Measurements from ENCODE around the gene EPHX1.

Gene EPHX1

GRCh38 chr1:225768662-225769426 lies 41.1 kb upstream of the EPHX1 start:
- TF ChIP-seq TAF1 (IDR thresholded peaks at IDR 0.05; ENCODE audit: borderline replicate concordance, insufficient read depth, low read length): no peak
- TF ChIP-seq REST (IDR thresholded peaks at IDR 0.05; ENCODE audit: insufficient read depth in 1 of 2, low read depth in 2 of 2, low read length in 2 of 2): no peak
- TF ChIP-seq SIN3A (IDR thresholded peaks at IDR 0.05; ENCODE audit: borderline replicate concordance, insufficient read depth, low read length): no peak
- no peak for TF ChIP-seq FOXP2 (optimal IDR thresholded peaks at IDR 0.05; ENCODE audit: borderline replicate concordance, extremely low read depth, extremely low read length, insufficient read depth)
- TF ChIP-seq POLR2AphosphoS5 (IDR thresholded peaks at IDR 0.05; ENCODE audit: low read depth, low read length): no peak

DNA sequence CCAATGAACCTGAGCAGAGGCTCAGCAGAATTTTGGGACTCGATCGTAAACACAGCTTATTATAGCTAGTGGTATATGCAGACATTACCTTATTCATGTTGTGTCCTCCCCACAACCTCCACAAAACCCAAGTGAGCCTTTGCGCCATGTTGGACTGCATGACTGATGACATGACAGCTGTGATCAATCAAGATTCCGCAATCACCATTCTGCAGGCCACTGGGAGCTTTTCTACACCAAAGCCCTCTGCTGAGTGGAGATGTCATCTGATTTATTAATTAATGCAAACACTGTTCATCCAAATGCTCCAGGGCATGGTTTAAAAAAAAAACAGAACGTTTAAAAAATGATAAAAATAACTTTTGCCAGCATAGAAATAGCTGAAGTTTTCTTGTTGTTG lies 40.2 kb upstream of the EPHX1 start:
- TF ChIP-seq POLR2AphosphoS5 (IDR thresholded peaks at IDR 0.05; ENCODE audit: low read depth, low read length) (no peak), REST (IDR thresholded peaks at IDR 0.05; ENCODE audit: insufficient read depth in 1 of 2, low read depth in 2 of 2, low read length in 2 of 2) (no peak), SIN3A (IDR thresholded peaks at IDR 0.05; ENCODE audit: borderline replicate concordance, insufficient read depth, low read length) (no peak), FOXP2 (optimal IDR thresholded peaks at IDR 0.05; ENCODE audit: borderline replicate concordance, extremely low read depth, extremely low read length, insufficient read depth) (no peak), TAF1 (IDR thresholded peaks at IDR 0.05; ENCODE audit: borderline replicate concordance, insufficient read depth, low read length) (no peak)

DNA sequence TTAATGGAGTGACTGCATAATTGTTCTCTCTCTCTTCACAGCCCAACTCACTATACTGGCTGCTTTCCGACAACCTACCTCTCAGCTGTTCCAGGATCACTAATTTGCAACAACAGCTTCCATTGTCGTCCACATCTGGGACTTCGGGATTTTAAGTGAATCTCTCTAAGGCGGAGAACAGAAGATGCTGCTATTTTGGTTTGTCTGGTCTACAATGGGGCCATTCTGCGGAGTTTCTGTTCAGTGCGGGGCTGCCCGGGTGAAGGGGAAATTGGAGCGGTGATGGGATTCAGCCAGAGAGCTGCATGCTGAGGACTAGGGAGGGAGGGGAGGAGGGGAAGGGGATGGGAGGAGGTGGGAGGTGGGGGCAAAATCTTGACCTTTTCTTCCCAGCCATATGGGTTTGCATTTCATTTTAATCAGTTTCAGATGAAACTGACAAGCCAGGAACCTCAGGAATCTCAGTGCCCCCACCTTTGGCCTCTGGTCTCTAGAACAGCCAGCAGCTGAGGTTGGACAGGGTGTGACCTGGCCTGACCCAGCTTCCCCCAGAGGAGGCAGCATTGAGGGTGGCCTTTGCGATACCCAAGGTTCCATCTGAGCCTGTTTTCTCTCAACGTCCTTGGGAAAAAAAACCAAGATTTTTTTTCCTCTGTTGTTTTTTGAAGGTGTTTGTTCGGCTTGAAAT lies 39.2 kb upstream of the EPHX1 start:
- no peak for TF ChIP-seq POLR2AphosphoS5 (IDR thresholded peaks at IDR 0.05; ENCODE audit: low read depth, low read length)
- TF ChIP-seq SIN3A (IDR thresholded peaks at IDR 0.05; ENCODE audit: borderline replicate concordance, insufficient read depth, low read length): no peak
- no peak for TF ChIP-seq REST (IDR thresholded peaks at IDR 0.05; ENCODE audit: insufficient read depth in 1 of 2, low read depth in 2 of 2, low read length in 2 of 2)
- no peak for TF ChIP-seq TAF1 (IDR thresholded peaks at IDR 0.05; ENCODE audit: borderline replicate concordance, insufficient read depth, low read length)
- TF ChIP-seq FOXP2 (optimal IDR thresholded peaks at IDR 0.05; ENCODE audit: borderline replicate concordance, extremely low read depth, extremely low read length, insufficient read depth): no peak

GRCh38 chr1:225771661-225772322 lies 38.1 kb upstream of the EPHX1 start:
- TF ChIP-seq POLR2AphosphoS5 (IDR thresholded peaks at IDR 0.05; ENCODE audit: low read depth, low read length) (no peak), SIN3A (IDR thresholded peaks at IDR 0.05; ENCODE audit: borderline replicate concordance, insufficient read depth, low read length) (no peak), TAF1 (IDR thresholded peaks at IDR 0.05; ENCODE audit: borderline replicate concordance, insufficient read depth, low read length) (no peak), REST (IDR thresholded peaks at IDR 0.05; ENCODE audit: insufficient read depth in 1 of 2, low read depth in 2 of 2, low read length in 2 of 2) (no peak), FOXP2 (optimal IDR thresholded peaks at IDR 0.05; ENCODE audit: borderline replicate concordance, extremely low read depth, extremely low read length, insufficient read depth) (no peak)
